CD4-positive, alpha-beta T cell treated with Interleukin-4 for 4 hours (primary cell): Measurements from ENCODE around the gene TCF7L1.

Source experiments
- DNase-seq: peaks from one replicate; pipeline ENCODE4 v3.0.0-alpha.2; 2020

The TCF7L1 gene

DNA sequence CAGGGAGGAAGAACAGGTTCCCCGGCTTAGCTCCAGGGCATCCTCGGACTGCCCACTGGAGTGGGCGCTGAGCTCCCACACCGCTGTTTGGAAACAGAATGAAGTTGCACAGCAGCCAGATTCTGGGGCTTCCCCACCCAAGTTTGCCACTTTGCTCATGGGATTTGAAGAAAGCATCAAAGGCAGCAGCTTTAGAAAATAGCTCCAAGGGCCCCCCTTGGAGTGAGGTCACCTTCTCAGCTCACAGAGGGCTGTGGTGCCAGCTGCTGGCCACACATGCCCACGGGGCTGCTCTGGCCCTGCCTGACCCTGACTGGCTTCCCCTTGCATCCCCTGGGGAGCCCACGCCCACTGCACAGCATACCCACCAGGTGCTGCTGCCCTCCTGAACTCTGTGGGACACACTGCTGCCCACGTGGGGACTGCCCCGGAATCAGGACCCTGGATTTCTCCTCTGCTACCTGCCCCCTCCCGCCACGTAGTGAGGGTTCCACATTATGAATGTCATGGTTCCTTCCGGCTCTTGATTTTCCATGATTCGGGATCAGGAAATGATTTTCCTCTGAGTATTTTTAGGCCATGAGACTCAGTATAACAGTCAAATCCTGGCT lies 124.3 kb downstream of the TCF7L1 start:
- DNase-seq, result no peak

DNA sequence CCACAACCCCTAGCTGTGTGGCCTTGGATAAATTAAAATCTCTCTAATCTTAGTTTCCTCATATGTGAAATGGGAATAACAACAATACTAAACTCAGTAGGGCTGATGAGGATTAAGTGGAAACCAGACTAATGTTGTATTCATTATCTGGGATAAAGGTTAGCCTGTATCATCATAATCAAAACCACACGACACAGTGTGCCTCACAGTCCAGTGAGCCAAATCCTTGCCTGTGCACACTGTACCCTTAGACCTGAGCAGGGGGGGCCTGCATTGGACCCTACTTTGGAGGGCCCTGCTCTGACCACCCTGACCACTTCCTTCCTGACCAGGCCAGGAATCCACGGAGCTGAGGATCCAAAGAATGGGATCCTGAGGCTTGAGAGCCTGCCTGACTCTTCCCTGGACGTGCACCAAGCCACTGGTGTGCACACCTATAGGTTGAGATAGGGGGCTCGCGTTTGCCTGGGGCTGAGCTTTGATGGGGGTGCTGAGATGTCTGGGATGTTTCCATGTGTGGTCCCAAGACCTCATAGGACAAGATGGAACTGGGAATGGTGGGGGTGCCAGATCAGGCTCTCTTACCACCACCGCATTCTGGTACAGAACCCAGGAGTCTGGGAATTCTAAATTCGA lies 124.9 kb downstream of the TCF7L1 start:
- DNase-seq, result no peak

DNA sequence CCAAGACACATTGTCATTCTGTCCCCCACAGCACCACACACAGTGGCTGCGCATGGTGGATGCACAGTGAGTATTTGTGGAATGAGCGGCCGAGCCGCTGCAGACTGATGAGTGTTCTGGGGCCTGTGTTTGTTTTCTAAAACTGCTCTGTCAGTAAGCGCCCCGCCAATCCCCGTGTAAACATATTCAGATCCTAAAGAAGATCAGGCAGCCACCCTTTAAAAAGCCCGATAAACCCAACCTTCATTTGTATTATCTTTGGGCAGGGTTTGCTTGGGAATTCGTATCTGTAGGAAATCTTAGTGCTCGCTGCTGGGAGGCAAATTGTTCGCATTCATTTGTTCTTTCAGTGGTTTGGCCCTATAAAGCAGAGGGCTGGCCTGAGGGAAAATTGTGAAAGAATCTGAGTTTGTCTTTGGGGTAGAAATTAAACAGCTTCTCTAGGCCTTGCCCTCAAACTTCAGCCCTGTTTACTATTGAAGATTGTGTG lies 126.0 kb downstream of the TCF7L1 start:
- DNase-seq, result no peak

DNA sequence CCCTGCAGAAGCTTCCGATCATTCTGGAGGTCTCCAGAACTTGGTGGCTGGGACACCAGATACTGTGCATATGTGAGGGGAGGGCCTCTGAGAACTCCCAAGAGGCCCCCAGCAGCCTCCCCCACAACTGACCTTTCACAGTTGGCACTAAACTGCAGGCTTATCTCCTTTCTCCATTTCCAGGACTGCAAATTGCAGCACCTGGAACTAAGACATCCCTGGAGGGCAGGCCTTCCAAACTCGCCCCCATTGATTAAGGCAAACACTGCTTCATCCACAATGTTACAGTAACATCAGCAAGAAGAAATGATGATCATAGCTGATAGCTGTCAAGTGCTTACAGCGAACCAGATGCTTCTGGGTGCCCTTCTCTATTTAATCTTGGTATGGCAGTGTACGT lies 126.7 kb downstream of the TCF7L1 start:
- DNase-seq, result no peak

DNA sequence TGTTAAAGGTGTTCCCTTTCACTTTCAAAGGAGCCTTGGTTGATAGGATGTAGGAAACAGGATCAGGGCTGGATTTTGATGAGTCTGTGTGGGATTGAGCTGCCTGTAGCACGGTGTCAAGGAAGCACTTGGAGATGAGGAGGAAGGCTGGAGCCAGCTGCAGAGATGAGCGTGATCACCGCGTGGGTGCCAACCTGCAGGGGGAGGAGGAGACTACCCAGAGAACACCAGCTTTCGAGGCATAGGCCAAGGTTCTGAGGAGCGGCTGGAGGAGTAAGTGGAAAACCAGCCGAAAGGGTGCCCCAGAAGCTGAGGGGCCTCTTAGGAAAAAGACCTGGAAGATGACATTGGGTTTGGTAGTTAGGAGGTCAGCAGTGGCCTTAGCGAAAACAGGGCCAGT lies 130.4 kb downstream of the TCF7L1 start:
- DNase-seq, result no peak

DNA sequence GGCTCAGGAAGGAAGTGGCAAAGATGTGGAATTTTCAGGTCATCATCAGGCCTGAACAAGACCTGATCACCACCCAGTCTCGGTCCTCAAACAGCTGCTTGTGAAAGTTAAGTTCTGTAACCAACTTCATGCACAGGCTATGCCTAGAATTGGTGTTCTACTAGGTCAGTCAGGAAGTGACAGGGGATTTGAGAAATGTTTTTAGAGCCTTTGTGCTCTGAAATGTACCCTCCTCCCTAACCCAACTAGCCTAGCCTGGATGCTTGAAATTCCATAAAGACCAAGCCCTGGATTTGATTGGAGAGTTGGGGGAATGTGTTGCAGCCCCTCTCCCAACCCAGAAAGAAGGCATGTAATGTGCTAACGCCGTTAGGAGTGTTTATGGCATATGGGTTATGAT lies 131.3 kb downstream of the TCF7L1 start:
- DNase-seq, result no peak

DNA sequence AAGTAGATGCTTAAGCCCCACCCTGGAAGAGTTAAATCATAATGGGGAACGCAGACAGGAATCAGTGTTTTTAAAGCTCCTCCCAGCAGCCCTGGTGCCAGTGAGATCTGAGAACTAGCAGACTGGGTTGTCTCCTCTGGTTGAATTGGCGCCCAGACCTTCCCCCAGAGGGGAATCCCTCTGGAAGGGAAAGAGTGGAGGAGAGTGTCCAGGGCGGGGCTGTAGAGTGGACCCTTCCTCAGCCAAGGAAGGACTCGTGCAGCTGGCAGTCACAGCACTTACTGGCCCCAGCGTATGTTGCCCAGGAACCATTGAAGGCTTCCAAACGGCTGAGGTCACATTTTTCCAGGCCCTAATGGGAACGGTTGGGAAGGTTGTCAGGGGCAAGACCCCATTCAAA lies 132.1 kb downstream of the TCF7L1 start:
- DNase-seq, result no peak

DNA sequence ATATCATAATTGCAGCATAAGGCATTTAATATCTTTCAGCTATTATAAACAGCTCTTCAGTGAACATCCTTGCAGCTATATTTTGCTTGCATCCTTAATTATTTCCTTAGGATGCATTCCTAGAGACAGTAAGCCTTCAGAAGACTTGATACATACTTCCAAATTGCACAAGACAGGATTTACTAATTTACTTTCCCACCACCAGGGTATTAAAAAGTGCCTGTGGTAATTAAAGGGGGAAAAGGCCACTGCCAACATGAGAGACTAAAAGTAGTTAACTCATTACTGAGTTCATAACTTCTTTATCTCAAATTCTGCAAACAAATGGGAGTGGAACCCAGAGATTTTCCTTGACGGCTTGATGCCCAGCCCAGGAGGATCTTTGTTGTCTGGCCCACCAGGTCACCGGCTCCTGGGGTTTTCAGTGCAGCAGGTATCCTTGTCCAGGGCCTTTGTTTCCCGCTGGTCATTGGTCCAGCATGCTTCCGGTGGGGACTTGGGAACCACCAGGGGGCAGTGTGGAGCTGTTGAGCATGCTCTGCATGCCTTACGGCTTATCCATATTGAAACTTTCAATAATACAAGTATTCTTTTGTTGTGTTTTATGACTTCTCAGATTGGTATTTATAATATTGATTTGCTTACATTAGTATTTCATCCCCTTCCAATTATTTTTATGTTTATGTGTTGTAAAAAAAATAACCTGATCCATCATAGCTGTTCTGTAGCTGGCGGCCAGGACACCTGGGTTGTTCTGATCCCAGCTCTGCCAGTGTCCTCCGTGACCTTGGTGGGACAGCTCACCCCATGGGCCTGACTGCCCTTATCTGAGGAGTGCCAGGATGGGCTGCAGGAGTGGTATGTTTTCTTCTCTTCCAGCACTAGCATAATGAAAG lies 133.2 kb downstream of the TCF7L1 start:
- DNase-seq, result peak; percentile 57

DNA sequence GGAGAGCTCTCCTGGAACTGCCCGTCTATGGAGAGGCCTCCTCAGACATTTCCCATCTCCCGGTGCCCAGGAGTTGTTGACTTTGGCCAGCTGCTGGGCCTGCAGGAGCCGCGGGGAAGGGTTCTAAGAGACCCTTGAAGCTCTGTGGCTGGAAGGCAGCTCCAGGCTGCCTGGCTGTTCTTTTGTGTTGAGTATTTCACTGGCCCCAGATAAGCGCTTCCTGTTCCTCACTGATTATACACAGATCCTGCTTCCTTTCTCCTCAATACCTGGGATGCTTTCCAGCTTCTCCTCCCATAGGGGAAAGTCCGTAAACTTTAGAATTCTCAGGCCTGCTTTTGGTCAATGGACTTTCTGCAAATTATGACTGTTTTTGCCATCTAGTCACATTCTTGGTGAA lies 136.8 kb downstream of the TCF7L1 start:
- no peak for DNase-seq

DNA sequence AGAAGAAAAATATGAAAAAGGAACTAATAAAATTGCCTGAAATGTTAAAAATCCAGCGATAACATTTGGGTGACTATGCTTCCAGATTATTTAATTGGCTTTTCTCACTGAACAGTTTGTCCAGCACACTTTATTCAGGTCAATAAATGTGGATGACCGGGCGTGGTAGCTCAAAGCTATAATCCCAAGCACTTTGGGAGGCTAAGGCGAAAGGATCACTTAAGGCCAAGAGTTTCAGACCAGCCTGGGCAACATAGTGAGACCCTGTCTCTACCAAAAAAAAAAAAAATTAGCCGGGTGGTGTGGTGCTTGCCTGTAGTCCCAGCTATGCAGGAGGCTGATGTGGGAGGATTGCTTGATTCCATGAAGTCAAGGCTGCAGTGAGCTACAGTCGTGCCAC lies 139.2 kb downstream of the TCF7L1 start:
- DNase-seq, result no peak

DNA sequence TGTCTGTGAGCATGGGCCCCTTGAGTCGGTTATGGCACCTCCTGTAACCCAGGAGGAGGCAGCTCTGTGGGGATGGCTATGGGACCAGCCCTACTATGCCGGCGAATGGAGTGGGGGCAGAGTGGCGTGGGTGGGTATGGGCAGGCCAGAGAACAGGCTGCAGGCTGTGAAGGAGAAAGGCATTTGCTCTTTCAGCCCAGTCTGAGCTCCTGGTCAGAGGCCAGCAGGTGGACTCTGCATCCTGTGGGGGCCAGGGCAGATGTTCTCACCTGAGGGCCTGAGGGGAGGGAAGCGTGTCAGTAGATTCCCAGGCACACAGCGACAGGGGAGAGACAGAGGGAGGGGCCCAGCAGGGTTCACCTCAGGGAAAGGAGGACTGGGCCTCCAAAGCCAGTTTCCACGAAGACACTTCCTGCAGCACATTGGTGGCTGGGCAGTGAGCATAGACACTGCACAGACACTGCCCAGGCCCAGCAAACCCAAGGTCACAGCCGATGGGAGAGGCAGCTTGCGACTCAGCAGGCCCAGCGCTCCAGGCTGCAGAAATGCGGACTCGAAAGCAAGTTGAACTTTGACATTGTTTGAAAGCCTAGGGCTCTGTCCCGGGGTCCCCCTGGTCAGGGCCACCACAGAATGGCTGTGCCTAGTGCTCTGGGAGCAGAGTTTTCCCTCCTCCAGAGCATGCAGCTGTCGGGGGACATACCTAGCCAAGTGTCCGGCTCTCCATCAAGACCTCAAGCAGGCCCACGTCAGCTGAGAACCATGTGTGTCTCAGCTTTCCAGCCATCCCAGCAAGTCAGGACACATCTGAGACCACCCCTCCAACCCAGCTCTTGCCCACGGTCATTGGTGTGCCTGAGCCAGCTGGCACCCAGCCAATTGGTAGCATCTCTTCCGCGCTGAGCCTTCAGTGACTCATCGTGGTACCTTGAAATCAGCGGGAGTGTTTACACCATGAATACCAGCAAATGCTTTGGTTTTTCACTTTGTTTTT lies 140.8 kb downstream of the TCF7L1 start:
- no peak for DNase-seq

DNA sequence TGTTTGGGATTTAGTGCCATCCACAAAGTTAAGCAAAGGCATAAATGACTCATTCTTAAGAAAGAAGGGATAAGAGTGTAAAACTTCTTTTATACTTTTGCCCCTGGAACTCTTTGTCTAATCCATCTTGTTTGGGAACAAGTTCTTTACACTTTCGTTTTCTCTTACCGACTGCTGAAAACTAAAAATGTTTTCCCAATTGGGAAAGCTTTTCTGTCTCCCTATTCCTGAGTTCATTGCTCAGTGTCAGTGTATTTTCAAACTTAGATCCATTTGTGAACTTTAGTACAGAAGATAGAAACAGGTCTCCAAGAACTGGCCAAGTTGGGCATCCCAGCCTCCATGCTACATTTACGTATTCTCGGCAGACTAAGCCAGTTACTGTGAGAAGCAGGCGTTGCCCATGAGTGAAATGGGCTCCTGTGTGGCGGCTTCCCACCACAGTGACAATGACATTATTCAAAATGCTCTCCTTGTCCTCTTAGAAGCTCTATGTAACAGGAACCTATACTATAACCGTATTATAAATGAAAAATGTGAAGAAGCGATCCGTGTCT lies 142.9 kb downstream of the TCF7L1 start:
- DNase-seq, result no peak

DNA sequence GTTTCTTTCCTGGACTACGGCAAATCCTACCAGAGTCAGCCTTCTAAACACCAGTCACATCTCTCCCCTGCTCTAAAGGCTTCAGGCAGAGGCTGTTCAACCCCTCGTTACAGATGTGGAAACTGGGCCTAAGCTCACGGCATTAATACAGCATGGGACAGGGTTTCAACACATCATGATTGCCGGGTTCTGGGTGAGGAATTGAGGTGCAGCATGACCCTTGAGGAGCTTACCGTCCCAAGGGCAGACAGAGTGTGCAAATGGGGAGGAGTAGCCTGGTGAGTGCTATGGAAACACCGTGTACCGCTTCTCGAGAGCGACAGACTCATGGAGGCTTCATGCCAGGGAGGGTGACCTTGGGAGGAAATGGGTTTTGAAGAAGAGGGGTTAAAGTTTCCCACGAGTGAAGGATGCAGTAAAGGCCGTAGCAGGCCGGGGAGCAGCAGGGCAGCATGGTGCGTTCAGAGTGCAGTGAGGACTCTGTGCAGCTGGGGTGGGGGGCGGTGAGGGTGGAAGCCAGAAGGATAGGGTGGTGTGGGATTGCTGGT lies 143.5 kb downstream of the TCF7L1 start:
- DNase-seq, result no peak

DNA sequence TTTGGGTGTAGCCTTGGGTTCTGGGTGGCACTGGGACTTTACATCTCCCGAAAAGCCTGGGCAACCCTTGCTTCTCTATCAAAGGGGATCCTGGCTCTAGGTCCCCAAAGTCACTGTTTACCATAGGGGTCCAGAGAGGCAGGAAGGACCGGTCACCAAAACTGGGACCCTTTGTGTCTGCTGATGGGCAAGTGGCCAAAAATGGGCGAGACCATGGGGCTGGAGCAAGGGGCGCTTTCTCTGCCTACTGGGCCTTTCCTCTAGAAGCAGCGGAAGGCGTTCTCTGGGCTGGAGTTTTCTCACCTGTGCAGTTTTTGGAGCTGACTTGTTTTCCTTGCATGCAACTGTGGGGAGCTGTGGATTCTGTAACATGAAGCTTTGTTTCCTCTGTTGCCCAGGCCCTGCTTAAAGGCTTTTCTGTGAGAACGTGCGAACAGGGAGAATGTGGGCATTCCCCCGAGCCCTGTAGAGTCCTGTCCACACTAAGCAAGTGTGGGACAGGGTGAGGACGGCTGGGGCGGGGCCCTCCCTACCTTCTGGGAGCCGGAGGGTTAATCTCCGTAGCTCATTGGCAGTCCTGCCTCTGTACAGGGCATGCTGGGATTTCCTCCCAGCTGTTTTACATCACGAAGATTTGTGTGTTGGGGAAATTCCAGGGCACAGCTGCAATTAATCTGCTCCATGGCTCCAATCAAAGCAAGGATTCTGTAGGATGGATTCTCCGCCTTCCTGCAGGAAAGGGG lies 144.4 kb downstream of the TCF7L1 start:
- DNase-seq, result no peak

DNA sequence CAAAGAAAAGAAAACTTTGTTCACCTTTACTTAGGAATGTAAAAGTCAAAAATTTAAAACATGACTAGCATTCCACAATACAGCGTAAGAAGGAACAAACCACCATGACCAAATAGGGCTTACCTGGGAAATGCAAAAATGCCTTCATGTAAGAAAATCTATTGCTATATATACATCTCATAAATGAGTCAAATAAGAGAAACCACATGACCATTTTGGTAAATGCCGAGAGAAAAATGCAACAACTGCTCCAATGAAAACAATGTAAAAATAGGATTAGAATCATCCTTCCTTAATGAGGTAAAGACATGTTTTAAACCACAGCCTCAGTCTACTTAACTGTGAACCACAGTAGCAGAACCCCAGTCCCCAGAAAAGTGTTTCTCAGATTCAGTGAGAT lies 145.2 kb downstream of the TCF7L1 start:
- no peak for DNase-seq

DNA sequence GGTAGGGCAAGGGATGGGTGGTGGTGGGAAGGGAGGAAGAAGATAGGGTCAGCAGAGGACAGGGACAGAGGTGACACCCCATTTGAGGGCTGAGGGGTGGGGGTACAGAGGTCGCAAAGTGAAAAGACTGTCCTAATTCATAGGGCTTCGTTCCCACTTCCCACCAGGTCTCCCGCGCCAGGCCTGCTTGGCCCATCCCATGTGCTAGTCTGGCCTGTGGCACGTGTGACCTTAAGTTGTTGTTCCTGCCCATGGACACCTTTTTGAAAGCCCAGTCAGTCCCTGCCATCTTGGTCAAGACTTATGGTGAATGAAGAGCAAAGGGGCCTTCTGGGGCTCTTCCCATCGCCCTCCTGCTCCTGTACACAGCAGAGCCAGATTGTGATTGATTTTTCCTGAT lies 148.4 kb downstream of the TCF7L1 start:
- no peak for DNase-seq

DNA sequence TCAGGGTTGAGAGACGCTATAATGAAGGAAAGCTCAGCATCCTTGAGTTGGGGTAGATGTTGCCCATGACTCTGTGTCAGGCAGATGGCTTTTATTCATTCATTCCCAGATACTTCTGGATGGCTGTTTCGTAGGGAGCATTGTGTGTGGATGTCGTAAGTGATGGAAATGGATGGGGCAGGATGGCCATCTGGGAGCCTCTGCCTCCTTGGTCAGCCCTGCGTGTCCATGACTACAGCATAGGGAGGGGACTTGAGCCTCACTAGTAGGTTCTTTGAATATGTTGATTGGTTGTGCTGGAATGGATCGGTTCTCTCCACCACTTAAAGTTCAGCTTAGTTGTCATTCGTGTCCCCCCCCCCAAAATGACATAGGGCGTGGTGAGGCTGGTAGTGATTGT lies 149.7 kb downstream of the TCF7L1 start:
- no peak for DNase-seq

DNA sequence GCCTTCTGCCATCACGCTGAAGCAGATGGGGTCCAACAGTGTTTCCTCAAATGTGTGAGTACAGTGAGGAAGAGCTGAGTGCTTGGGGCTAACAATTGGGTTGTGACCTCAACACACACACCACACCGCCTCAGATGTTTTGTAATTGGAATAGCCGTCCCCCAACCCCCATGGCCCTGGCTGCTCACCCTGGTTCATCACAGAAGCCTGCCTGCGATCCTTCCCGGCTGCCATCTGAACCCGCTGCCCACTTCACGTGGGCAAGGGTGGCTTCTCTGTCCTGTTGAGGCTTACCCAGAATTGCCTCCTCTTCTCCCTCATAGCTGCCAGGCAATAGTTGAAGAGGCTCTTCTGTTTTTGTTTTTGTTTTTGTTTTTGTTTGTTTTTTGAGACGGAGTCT lies 150.4 kb downstream of the TCF7L1 start:
- no peak for DNase-seq

DNA sequence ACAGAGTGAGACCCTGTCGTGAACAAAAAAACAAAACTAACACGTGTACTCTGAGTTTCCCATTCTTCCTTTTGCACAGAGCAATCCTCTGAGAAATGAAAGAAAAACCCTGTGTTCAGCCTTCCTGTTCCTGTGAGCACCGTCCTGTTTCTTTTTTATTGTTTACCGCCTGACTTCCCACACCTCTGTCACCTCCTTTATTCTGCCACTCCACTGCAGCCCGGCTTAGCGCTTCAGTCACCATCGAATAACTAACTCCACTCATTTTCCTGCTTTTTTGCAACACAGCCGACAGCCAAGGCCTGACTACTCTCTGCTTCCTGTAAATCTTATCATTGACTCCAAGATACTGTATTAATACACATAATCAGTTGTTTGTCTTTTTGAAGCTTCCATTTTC lies 153.7 kb downstream of the TCF7L1 start:
- DNase-seq, result no peak

DNA sequence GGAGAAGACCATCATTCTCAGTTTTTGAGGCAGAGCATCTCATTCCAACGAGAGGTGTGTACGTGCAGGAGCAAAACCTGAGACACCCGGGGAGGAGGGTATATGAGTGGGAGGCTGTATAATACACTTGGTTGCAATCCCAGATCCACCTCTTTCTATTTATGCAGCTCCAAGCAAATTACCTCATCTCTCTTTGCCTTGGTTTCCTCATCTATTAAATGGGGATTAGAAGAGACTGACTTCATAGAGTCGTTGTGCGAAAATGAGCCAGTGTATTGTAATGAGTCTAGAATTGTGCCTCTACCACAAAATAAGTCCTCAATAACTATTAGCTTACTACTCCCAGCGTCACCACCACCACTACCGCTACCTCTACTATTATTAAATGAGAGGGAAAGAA lies 154.5 kb downstream of the TCF7L1 start:
- no peak for DNase-seq

DNA sequence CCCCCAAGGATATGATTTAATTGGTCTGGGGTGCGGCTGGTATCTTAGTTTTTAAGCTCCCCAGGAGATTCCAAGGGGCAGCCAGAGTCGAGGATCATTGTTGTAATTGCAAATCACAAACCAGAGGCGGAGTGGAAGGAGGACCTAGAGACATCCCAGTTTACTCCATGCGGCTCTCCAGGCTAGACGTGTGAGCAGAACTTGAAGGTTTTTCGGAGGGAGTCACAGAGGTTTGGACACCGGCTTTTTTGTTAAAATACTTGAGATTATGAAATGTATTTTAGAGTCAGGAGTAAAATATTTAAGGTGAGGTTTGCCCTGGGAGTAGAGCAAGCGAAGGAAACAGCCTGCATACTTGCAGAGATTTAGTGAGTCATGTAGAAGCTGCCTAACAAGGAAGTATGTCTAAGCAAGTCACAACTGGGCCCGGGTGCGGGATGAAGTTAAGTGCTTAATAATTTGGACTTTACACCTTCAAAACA lies 155.1 kb downstream of the TCF7L1 start:
- no peak for DNase-seq
